GM15510 (cell line): ENCODE results near the gene SLC35D2.
A peak's percentile ranks its signal among the peaks of the same experiment; 100 is the strongest.

Source experiments
- POLR2A ChIP-seq: IDR thresholded peaks from 3 replicates; pipeline ENCODE4 v1.6.1; 2011; ENCODE audit warnings: borderline replicate concordance; ENCODE audit not compliant: insufficient read length; ENCODE audit errors: extremely low read depth

The SLC35D2 gene

GRCh38 chr9:96383165-96383942 lies at the start of gene SLC35D2:
SLC35D2 (minus strand) TSS chr9:96383711; CDS start chr9:96383634, 77 bp downstream.
- TF ChIP-seq POLR2A = no peak

- TF ChIP-seq POLR2A = no peak
Observed at GRCh38 chr9:96430377-96430776, 46.9 kb upstream of the SLC35D2 start.

DNA sequence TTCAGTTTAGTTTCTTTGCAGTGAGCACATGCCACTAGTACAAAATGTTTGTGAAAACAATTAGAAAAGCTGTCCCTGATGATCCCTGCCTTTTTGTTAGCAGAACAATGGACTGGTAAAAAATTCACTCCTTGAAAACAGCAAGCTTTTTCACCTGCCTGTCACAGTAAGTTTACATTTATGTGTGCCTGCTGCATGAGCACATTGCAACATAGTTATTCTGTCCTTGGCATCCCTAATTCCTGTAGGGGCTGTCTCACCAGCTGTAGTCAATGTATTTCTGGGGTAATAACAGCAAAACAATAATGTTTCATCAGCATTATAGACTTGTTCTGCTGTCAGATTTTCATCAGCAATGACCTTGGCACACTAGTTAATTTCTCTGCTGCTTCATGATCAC lies 46.2 kb upstream of the SLC35D2 start:
- no peak for TF ChIP-seq POLR2A

- TF ChIP-seq POLR2A = no peak
Observed at GRCh38 chr9:96425500-96426169, 42.1 kb upstream of the SLC35D2 start.

GRCh38 chr9:96423985-96424336 lies 40.5 kb upstream of the SLC35D2 start:
- no peak for TF ChIP-seq POLR2A

DNA sequence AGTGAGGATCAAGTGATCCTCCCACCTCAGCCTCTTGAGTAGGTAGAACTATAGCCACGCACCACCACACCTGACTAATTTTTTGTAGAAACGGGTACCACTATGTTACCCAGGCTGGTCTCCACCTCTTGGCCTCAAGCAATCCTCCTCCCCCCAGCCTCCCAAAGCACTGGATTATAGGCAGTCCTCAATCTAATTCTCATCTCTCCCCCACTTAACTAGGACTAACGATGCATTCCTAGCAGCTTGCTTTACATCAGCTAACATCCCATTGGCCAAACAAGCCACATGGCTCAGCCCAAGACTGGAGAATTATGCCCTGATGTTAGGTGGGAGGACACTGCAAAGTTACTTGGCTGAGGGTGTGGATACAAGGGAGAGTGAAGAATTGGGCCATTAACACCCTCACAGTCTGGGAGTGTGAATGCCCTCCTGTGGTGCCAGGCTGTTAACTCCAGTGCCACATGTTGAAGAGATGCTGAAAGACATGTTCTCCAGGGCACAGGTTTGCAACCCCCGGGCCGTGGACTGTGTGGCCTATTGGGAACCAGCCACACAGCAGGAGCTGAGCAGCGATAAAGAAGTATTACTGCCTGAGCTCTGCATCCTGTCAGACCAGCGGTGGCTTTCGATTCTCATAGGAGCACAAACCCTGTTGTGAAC lies 39.9 kb upstream of the SLC35D2 start:
- no peak for TF ChIP-seq POLR2A

DNA sequence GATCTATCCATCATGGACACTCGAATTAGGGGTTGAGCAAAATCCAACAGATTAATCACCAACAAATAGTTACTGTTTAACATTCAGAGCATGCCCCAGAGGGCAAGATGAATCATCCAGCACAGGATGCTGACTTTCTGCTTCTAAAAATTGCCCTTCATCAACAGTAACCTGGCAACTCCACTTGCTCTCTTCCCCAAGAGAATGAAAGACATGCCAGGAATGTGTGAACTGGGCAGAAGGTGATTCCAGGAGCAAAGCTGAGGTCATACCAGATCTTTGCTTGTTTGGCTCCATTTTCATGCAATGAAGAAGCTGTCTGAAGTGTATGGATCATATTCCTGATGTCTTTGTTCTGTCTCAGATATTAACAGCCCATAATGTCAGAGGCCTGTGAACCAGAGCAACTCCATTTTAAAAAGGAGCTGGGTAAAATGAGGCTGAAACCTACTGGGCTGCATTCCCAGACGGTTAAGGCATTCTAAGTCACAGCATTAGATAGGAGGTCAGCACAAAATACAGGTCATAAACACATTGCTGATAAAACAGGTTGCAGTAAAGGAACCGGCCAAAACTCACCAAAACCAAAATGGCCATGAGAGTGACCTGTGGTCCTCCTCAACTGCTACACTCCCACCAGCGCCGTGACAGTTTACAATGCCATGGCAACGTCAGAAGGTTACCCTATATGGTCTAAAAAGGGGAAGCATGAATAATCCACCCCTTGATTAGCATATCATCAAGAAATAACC lies 37.1 kb upstream of the SLC35D2 start:
- no peak for TF ChIP-seq POLR2A

GRCh38 chr9:96419691-96419969 lies 36.1 kb upstream of the SLC35D2 start:
- no peak for TF ChIP-seq POLR2A

- peak; percentile 60 for TF ChIP-seq POLR2A
Observed at GRCh38 chr9:96418920-96419690, 35.6 kb upstream of the SLC35D2 start.

DNA sequence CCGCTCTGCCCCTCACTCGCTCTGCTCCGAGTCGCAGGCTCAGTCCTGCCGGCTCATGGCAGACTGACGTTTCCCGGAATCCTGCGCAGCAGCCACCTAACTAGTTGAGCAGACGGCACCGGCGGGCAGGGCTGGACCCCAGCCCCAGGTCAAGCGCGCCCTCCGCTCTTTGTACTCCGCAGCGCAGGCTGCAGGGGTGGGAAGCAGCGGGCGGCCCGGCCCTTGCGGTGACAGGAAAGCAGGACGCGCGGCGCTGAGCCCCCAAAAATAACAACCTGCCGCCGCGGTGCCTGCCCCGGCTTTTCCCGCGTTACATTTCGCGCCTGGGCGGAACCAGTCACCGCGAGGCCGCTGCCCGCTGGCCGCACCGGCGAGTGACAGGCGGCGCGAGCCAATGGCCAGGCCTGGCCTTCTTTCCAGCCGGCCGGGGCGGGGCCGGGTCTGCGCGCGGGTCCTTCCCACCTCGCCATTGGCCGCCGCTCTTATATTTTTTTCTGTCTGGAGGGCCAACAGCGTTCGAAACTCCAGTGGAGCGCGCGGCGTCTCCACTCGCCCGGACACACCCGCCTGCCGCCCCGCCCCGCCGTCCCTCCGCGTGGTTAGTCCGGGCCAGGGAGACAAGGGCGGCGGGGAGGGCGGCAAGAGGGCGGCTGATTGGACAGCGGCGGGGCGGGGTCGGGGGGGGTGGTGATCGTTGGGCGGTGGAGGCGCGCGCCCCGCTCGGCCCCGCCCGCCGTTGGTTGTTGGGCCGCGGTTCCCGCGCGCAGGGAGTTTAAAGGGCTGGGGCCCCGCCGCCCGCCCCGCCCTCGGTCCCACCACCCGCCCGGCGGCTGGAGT lies 34.8 kb upstream of the SLC35D2 start, which contains the start of gene ZNF367:
TSS of gene ZNF367 (minus strand) at position 288 of the 837 bp plus-strand sequence. CDS start 338 bp downstream, outside the sequence.
- TF ChIP-seq POLR2A = peak; percentile 66

DNA sequence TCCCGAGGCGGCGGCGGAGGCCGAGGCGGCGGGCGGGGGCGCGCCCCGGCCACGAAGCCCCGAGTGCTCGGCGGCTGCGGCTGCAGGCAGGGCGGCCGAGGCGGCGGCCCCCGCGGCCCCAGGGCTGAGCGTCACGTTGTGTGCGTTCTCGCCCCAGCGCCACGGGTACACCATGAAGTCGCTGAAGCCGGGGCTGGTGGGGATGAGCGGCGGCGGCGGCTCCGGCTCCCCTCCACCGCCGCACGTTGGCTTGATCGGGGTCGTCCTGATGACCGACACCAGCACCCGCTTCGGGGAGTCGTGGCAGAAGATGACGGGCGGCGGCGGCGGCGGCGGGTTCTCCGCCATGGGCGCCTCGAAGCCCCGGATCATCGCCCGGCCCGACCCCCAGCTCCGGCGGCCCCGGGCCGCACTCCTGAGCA lies 34.2 kb upstream of the SLC35D2 start:
- no peak for TF ChIP-seq POLR2A

DNA sequence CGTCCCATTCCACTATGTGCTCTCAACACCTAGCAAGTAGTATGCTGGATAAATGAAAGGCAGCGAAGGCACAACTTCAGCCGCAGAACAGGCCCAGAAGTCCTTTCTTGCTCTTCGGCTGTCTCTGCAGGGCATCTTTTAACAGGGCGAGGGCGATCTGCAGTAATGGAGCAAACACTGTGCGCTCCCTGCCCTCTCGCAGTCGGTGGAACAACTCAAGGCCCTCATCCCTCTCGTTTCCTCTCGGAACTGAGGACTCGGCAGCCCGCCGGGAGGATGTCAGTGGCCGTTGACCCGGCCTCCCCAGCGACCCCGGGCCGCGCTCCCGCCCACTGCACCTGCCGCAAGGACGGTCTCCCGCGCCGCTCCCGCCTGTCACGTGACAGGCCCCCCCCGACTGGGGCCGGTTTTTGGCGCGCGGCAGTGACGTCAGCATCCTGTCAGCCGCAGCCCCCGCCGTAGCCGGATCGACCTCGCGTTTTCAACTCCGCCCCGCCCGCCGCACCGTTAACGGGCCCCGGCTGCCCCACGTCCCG lies 33.6 kb upstream of the SLC35D2 start:
- TF ChIP-seq POLR2A = peak; percentile 55
